ENCODE data around the gene TCF15.

- TF ChIP-seq EP300 (IDR thresholded peaks at IDR 0.05) = no peak
- no peak for TF ChIP-seq CTCF (IDR thresholded peaks at IDR 0.05)
- TF ChIP-seq POLR2A (IDR thresholded peaks at IDR 0.05) = no peak
Measured at GRCh38 chr20:623021-623420, 12.9 kb upstream of the TCF15 start.

Data from upper lobe of left lung (tissue), 4 donors.